ENCODE data around the gene CTSK. TPM values are rescaled to one million over a fixed set of nuclear protein-coding genes. Genes with fewer than 3 reads are reported as not detected.

Gene CTSK
- total and polyA plus RNA-seq, 2 donors from 2014 or later, result 11.6 to 16.8 TPM

- Histone ChIP-seq H3K4me3 (ENCODE audit: low read length in 3 of 3) (no peak overlapping the region), H3K4me1 (ENCODE audit: control insufficient read depth in 2 of 3, insufficient read depth in 2 of 3, low read depth in 1 of 3, low read length in 3 of 3) (no peaks in the 10 kb centered on the region), H3K36me3 (ENCODE audit: control insufficient read depth in 2 of 3, insufficient read depth in 3 of 3, low read length in 3 of 3) (no peaks in the 10 kb centered on the region), H3K9me3 (ENCODE audit: control insufficient read depth in 2 of 3, insufficient read depth in 1 of 3, low read length in 3 of 3) (no peaks in the 10 kb centered on the region), H3K9ac (ENCODE audit: low read length in 3 of 3) (no peak overlapping the region), H3K27ac (ENCODE audit: low read depth in 2 of 2, low read length in 2 of 2) (no peak overlapping the region), H3K27me3 (ENCODE audit: control insufficient read depth, insufficient read depth, low read length) (no peaks in the 10 kb centered on the region)
- DNase-seq, result no peak
- intact Hi-C loops (cut with DNase I), result no loop called here
- TF ChIP-seq CTCF (IDR thresholded peaks at IDR 0.05; ENCODE audit: borderline replicate concordance, extremely low read depth, insufficient read depth), result no peak
- FAIRE-seq, result no peak
These were observed 59.0 kb downstream of the CTSK start for GRCh38 chr1:150748878-150749719.

Other genes starting within 250 kb of the CTSK start
- gene MCL1, start 228.7 kb downstream of the CTSK start, total RNA-seq, result 253 TPM
- gene MCL1, start 228.7 kb downstream of the CTSK start, polyA plus RNA-seq (ENCODE audit: insufficient read depth, low read depth, low replicate concordance), result 79.5 TPM
- 193 TPM for gene ENSA, start 178.6 kb downstream of the CTSK start, total RNA-seq
- gene ENSA, start 178.6 kb downstream of the CTSK start, polyA plus RNA-seq (ENCODE audit: insufficient read depth, low read depth, low replicate concordance), result 172 TPM
- 36.1 TPM for gene GOLPH3L, start 111.1 kb downstream of the CTSK start, total RNA-seq
- gene GOLPH3L, start 111.1 kb downstream of the CTSK start, polyA plus RNA-seq (ENCODE audit: insufficient read depth, low read depth, low replicate concordance), result 21.1 TPM
- gene HORMAD1, start 87.4 kb downstream of the CTSK start, total RNA-seq, result 0.13 TPM
- gene HORMAD1, start 87.4 kb downstream of the CTSK start, polyA plus RNA-seq (ENCODE audit: insufficient read depth, low read depth, low replicate concordance), result not detected
- gene CTSS, start 42.5 kb downstream of the CTSK start, total RNA-seq, result 109 TPM
- 5.3 TPM for gene CTSS, start 42.5 kb downstream of the CTSK start, polyA plus RNA-seq (ENCODE audit: insufficient read depth, low read depth, low replicate concordance)
- gene ARNT, start 68.3 kb upstream of the CTSK start, total RNA-seq, result 46.0 TPM
- gene ARNT, start 68.3 kb upstream of the CTSK start, polyA plus RNA-seq (ENCODE audit: insufficient read depth, low read depth, low replicate concordance), result 13.0 TPM
- not detected for gene CTXND2, start 78.9 kb upstream of the CTSK start, total RNA-seq
- not detected for gene CTXND2, start 78.9 kb upstream of the CTSK start, polyA plus RNA-seq (ENCODE audit: insufficient read depth, low read depth, low replicate concordance)
- 51.6 TPM for gene SETDB1, start 118.1 kb upstream of the CTSK start, total RNA-seq
- 12.1 TPM for gene SETDB1, start 118.1 kb upstream of the CTSK start, polyA plus RNA-seq (ENCODE audit: insufficient read depth, low read depth, low replicate concordance)
- 268 TPM for gene CERS2, start 166.6 kb upstream of the CTSK start, total RNA-seq
- gene CERS2, start 166.6 kb upstream of the CTSK start, polyA plus RNA-seq (ENCODE audit: insufficient read depth, low read depth, low replicate concordance), result 258 TPM
- 3.3 TPM for gene ANXA9, start 174.0 kb upstream of the CTSK start, total RNA-seq
- 38.5 TPM for gene ANXA9, start 174.0 kb upstream of the CTSK start, polyA plus RNA-seq (ENCODE audit: insufficient read depth, low read depth, low replicate concordance)
- gene MINDY1, start 198.6 kb upstream of the CTSK start, total RNA-seq, result 33.5 TPM
- 35.1 TPM for gene MINDY1, start 198.6 kb upstream of the CTSK start, polyA plus RNA-seq (ENCODE audit: insufficient read depth, low read depth, low replicate concordance)
- gene PRUNE1, start 200.2 kb upstream of the CTSK start, total RNA-seq, result 24.0 TPM
- 25.6 TPM for gene PRUNE1, start 200.2 kb upstream of the CTSK start, polyA plus RNA-seq (ENCODE audit: insufficient read depth, low read depth, low replicate concordance)
- gene BNIPL, start 228.3 kb upstream of the CTSK start, total RNA-seq, result 0.54 TPM
- gene BNIPL, start 228.3 kb upstream of the CTSK start, polyA plus RNA-seq (ENCODE audit: insufficient read depth, low read depth, low replicate concordance), result 3.1 TPM
- gene C1orf56, start 239.5 kb upstream of the CTSK start, total RNA-seq, result 6.2 TPM
- gene C1orf56, start 239.5 kb upstream of the CTSK start, polyA plus RNA-seq (ENCODE audit: insufficient read depth, low read depth, low replicate concordance), result 12.8 TPM